Measurements from ENCODE around the gene SPRED3.
A peak's percentile ranks its signal among the peaks of the same experiment; 100 is the strongest.

SPRED3 gene

GRCh38 chr19:38352611-38353010, 35.9 kb upstream of the SPRED3 start:
- Mint-ChIP-seq H3K4me1 (peaks cover 19% of the 10 kb centered on the region), H3K4me3 (peak overlapping the region; percentile 16), H3K27me3 (ENCODE audit: low read depth, poor library complexity) (peaks cover 43% of the 10 kb centered on the region), H3K9me3 (no peaks in the 10 kb centered on the region), H3K27ac (peak overlapping the region; percentile 37), H3K36me3 (ENCODE audit: low read depth) (no peaks in the 10 kb centered on the region)
- TF ChIP-seq, protein P1, sequence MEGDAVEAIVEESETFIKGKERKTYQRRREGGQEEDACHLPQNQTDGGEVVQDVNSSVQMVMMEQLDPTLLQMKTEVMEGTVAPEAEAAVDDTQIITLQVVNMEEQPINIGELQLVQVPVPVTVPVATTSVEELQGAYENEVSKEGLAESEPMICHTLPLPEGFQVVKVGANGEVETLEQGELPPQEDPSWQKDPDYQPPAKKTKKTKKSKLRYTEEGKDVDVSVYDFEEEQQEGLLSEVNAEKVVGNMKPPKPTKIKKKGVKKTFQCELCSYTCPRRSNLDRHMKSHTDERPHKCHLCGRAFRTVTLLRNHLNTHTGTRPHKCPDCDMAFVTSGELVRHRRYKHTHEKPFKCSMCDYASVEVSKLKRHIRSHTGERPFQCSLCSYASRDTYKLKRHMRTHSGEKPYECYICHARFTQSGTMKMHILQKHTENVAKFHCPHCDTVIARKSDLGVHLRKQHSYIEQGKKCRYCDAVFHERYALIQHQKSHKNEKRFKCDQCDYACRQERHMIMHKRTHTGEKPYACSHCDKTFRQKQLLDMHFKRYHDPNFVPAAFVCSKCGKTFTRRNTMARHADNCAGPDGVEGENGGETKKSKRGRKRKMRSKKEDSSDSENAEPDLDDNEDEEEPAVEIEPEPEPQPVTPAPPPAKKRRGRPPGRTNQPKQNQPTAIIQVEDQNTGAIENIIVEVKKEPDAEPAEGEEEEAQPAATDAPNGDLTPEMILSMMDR (IDR thresholded peaks at IDR 0.05) = no peak
- DNase-seq = no peak

GRCh38 chr19:38355728-38356725, 32.5 kb upstream of the SPRED3 start:
- Mint-ChIP-seq H3K27ac (no peak overlapping the region), H3K27me3 (ENCODE audit: low read depth, poor library complexity) (peaks cover 64% of the 10 kb centered on the region), H3K9me3 (peaks cover 3% of the 10 kb centered on the region), H3K4me3 (no peak overlapping the region), H3K36me3 (ENCODE audit: low read depth) (no peaks in the 10 kb centered on the region), H3K4me1 (peaks cover 27% of the 10 kb centered on the region)
- DNase-seq = no peak
- TF ChIP-seq, protein P1 (IDR thresholded peaks at IDR 0.05) = no peak

DNA sequence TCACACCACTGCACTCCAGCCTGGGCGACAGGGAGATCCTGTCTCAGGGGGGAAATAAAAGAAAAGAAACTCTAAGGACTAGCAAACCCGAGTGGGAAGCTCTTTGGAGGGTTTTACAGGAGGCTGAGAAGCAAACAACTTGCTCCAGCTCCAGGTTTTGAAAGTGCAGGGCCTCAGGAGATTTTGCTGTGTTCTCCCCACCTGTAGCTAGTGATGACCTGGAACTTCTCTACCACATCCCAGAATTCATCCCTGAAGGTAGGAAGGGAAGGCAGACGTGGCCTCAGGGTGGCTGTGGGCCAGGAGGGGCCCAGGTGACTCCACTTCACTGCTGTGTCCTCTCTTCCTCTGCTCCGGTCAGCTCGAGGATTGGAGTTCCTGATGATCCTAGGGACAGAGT, 30.4 kb upstream of the SPRED3 start:
- H3K36me3 Mint-ChIP-seq (ENCODE audit: low read depth) = no peaks in the 10 kb centered on the region
- no peak overlapping the region for H3K4me3 Mint-ChIP-seq
- H3K4me1 Mint-ChIP-seq = peaks cover 23% of the 10 kb centered on the region
- TF ChIP-seq, protein P1 (IDR thresholded peaks at IDR 0.05) = no peak
- peaks cover 3% of the 10 kb centered on the region for H3K9me3 Mint-ChIP-seq
- peaks cover 74% of the 10 kb centered on the region for H3K27me3 Mint-ChIP-seq (ENCODE audit: low read depth, poor library complexity)
- no peak for DNase-seq
- no peak overlapping the region for H3K27ac Mint-ChIP-seq

- no peaks in the 10 kb centered on the region for H3K36me3 Mint-ChIP-seq (ENCODE audit: low read depth)
- H3K27me3 Mint-ChIP-seq (ENCODE audit: low read depth, poor library complexity) = peaks cover 72% of the 10 kb centered on the region
- H3K27ac Mint-ChIP-seq = no peak overlapping the region
- no peak for DNase-seq
- H3K4me3 Mint-ChIP-seq = peak overlapping the region; percentile 64
- H3K9me3 Mint-ChIP-seq = peaks cover 3% of the 10 kb centered on the region
- H3K4me1 Mint-ChIP-seq = peaks cover 16% of the 10 kb centered on the region
- TF ChIP-seq, protein P1 (IDR thresholded peaks at IDR 0.05) = no peak
Observed at GRCh38 chr19:38359242-38360021, 29.1 kb upstream of the SPRED3 start.

DNA sequence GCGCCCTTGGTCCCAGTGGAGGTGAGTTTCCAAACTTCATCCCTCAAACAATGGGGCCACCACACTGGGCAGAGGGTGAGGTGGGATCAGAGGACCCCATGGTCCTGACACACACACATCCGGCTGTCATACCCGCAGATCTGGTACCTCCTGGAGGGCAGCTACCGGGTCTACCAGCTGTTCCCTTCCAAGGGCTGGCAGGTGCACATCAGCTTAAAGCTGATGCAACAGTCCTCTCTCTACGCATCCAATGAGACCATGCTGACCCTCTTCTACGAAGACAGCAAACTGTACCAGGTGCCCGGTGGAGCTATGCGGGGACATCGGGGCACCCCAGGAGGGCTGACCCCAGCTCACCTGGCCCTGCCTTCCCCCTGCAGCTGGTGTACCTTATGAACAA, 28.1 kb upstream of the SPRED3 start:
- H3K36me3 Mint-ChIP-seq (ENCODE audit: low read depth) = no peaks in the 10 kb centered on the region
- no peak for DNase-seq
- no peak overlapping the region for H3K27ac Mint-ChIP-seq
- H3K4me3 Mint-ChIP-seq = peak overlapping the region; percentile 84
- TF ChIP-seq, protein P1 (IDR thresholded peaks at IDR 0.05) = no peak
- peaks cover 76% of the 10 kb centered on the region for H3K27me3 Mint-ChIP-seq (ENCODE audit: low read depth, poor library complexity)
- peaks cover 12% of the 10 kb centered on the region for H3K4me1 Mint-ChIP-seq
- H3K9me3 Mint-ChIP-seq = peaks cover 9% of the 10 kb centered on the region
